Measurements from ENCODE around the gene TMEM30B. TPM values are rescaled to one million over a fixed set of nuclear protein-coding genes. Genes with fewer than 3 reads are reported as not detected.

The TMEM30B gene
- total RNA-seq, result 0.45 TPM in 1 of 2 replicates, not detected in the other
- polyA plus RNA-seq, result 0.26 and 0.32 TPM in 2 replicates

- no peaks in the 10 kb centered on the region for H3K9me3 ChIP-seq (ENCODE audit: low read depth)
- TF ChIP-seq CTCF (IDR thresholded peaks at IDR 0.05; ENCODE audit: low read depth, low read length), result no peak
- no peak for DNase-seq (ENCODE audit: low read depth in 1 of 2, low spot score in 1 of 2)
- peak within 1 kb of the TSS; percentile 20 for H3K4me3 ChIP-seq
- no peaks in the 10 kb centered on the region for H3K4me1 ChIP-seq (ENCODE audit: low read depth)
- H3K27ac ChIP-seq, result no peak within 1 kb of the TSS
- H3K36me3 ChIP-seq, result no peaks in the 10 kb centered on the region
- peaks cover 71% of the 10 kb centered on the region for H3K27me3 ChIP-seq
These were observed at the start of gene TMEM30B for GRCh38 chr14:61281186-61281947. TMEM30B (minus strand) TSS chr14:61281338; CDS start chr14:61281147, 191 bp downstream.

GRCh38 chr14:61330511-61330910, 49.4 kb upstream of the TMEM30B start:
- Histone ChIP-seq H3K27me3 (no peaks in the 10 kb centered on the region), H3K9me3 (ENCODE audit: low read depth) (no peaks in the 10 kb centered on the region), H3K36me3 (no peaks in the 10 kb centered on the region), H3K4me3 (no peak overlapping the region), H3K4me1 (ENCODE audit: low read depth) (peaks cover 39% of the 10 kb centered on the region), H3K27ac (peak overlapping the region; percentile 61)
- no peak for DNase-seq (ENCODE audit: low read depth in 1 of 2, low spot score in 1 of 2)
- no peak for TF ChIP-seq CTCF (IDR thresholded peaks at IDR 0.05; ENCODE audit: low read depth, low read length)

- H3K9me3 ChIP-seq (ENCODE audit: low read depth), result no peaks in the 10 kb centered on the region
- DNase-seq (ENCODE audit: low read depth in 1 of 2, low spot score in 1 of 2), result no peak
- no peak overlapping the region for H3K4me3 ChIP-seq
- H3K4me1 ChIP-seq (ENCODE audit: low read depth), result peaks cover 36% of the 10 kb centered on the region
- H3K27me3 ChIP-seq, result no peaks in the 10 kb centered on the region
- H3K27ac ChIP-seq, result peak overlapping the region; percentile 61
- TF ChIP-seq CTCF (IDR thresholded peaks at IDR 0.05; ENCODE audit: low read depth, low read length), result no peak
- no peaks in the 10 kb centered on the region for H3K36me3 ChIP-seq
These were observed 48.4 kb upstream of the TMEM30B start for GRCh38 chr14:61329478-61330051.

GRCh38 chr14:61328626-61329262, 47.6 kb upstream of the TMEM30B start:
- Histone ChIP-seq H3K27ac (no peak overlapping the region), H3K36me3 (no peaks in the 10 kb centered on the region), H3K4me1 (ENCODE audit: low read depth) (peaks cover 34% of the 10 kb centered on the region), H3K27me3 (no peaks in the 10 kb centered on the region), H3K4me3 (no peak overlapping the region), H3K9me3 (ENCODE audit: low read depth) (no peaks in the 10 kb centered on the region)
- TF ChIP-seq CTCF (IDR thresholded peaks at IDR 0.05; ENCODE audit: low read depth, low read length), result no peak
- no peak for DNase-seq (ENCODE audit: low read depth in 1 of 2, low spot score in 1 of 2)

- H3K27ac ChIP-seq, result peak overlapping the region; percentile 15
- no peaks in the 10 kb centered on the region for H3K9me3 ChIP-seq (ENCODE audit: low read depth)
- H3K4me3 ChIP-seq, result no peak overlapping the region
- H3K27me3 ChIP-seq, result no peaks in the 10 kb centered on the region
- TF ChIP-seq CTCF (IDR thresholded peaks at IDR 0.05; ENCODE audit: low read depth, low read length), result no peak
- peak in 1 of 2 donors; percentile 73 for DNase-seq (ENCODE audit: low read depth in 1 of 2, low spot score in 1 of 2)
- no peaks in the 10 kb centered on the region for H3K36me3 ChIP-seq
- H3K4me1 ChIP-seq (ENCODE audit: low read depth), result peaks cover 26% of the 10 kb centered on the region
These were observed 45.7 kb upstream of the TMEM30B start for GRCh38 chr14:61326847-61327246.

Measured in cardiac muscle cell (in vitro differentiated cells and primary cell).